ENCODE results near the gene KRT77.
"Not testable (repeated sequence)": the region's sequence is repeated elsewhere in the genome, so short reads cannot be mapped to it uniquely, and the experiment has no call there.

KRT77 gene

GRCh38 chr12:52721838-52722470, 18.6 kb upstream of the KRT77 start:
- no peaks in the 10 kb centered on the region for H3K36me3 ChIP-seq (ENCODE audit: insufficient read depth, low read length)
- no peak overlapping the region for H3K4me3 ChIP-seq (ENCODE audit: low read depth in 1 of 2, low read length in 2 of 2)
- H3K27me3 ChIP-seq (ENCODE audit: control insufficient read depth in 1 of 2, insufficient read depth in 2 of 2, low read length in 2 of 2): no peaks in the 10 kb centered on the region
- H3K4me1 ChIP-seq (ENCODE audit: insufficient read depth, low read length): no peaks in the 10 kb centered on the region
- no peak overlapping the region for H3K27ac ChIP-seq (ENCODE audit: low read depth, low read length)
- no peaks in the 10 kb centered on the region for H3K9me3 ChIP-seq (ENCODE audit: low read length)
- H3K9ac ChIP-seq (ENCODE audit: low read length): no peak overlapping the region

GRCh38 chr12:52720365-52720886, 17.1 kb upstream of the KRT77 start:
- Histone ChIP-seq H3K27me3 (ENCODE audit: control insufficient read depth in 1 of 2, insufficient read depth in 2 of 2, low read length in 2 of 2) (peaks cover 1 to 3% of the 10 kb centered on the region in 2 donors), H3K9me3 (ENCODE audit: low read length) (no peaks in the 10 kb centered on the region), H3K9ac (ENCODE audit: low read length) (no peak overlapping the region), H3K4me3 (ENCODE audit: low read depth in 1 of 2, low read length in 2 of 2) (no peak overlapping the region), H3K27ac (ENCODE audit: low read depth, low read length) (no peak overlapping the region), H3K4me1 (ENCODE audit: insufficient read depth, low read length) (no peaks in the 10 kb centered on the region), H3K36me3 (ENCODE audit: insufficient read depth, low read length) (no peaks in the 10 kb centered on the region)

GRCh38 chr12:52716061-52716460, 12.7 kb upstream of the KRT77 start:
- Histone ChIP-seq H3K4me1 (ENCODE audit: insufficient read depth, low read length) (no peaks in the 10 kb centered on the region), H3K27me3 (ENCODE audit: control insufficient read depth in 1 of 2, insufficient read depth in 2 of 2, low read length in 2 of 2) (peaks cover 26 to 32% of the 10 kb centered on the region in 2 donors), H3K9ac (ENCODE audit: low read length) (no peak overlapping the region), H3K36me3 (ENCODE audit: insufficient read depth, low read length) (no peaks in the 10 kb centered on the region), H3K4me3 (ENCODE audit: low read depth in 1 of 2, low read length in 2 of 2) (no peak overlapping the region), H3K9me3 (ENCODE audit: low read length) (no peaks in the 10 kb centered on the region), H3K27ac (ENCODE audit: low read depth, low read length) (no peak overlapping the region)

- no peak overlapping the region for H3K27ac ChIP-seq (ENCODE audit: low read depth, low read length)
- H3K36me3 ChIP-seq (ENCODE audit: insufficient read depth, low read length): no peaks in the 10 kb centered on the region
- H3K9me3 ChIP-seq (ENCODE audit: low read length): no peaks in the 10 kb centered on the region
- no peaks in the 10 kb centered on the region for H3K4me1 ChIP-seq (ENCODE audit: insufficient read depth, low read length)
- no peak overlapping the region for H3K4me3 ChIP-seq (ENCODE audit: low read depth in 1 of 2, low read length in 2 of 2)
- peaks cover 26 to 32% of the 10 kb centered on the region in 2 donors for H3K27me3 ChIP-seq (ENCODE audit: control insufficient read depth in 1 of 2, insufficient read depth in 2 of 2, low read length in 2 of 2)
- H3K9ac ChIP-seq (ENCODE audit: low read length): no peak overlapping the region
Measured at GRCh38 chr12:52715416-52715815, 12.1 kb upstream of the KRT77 start.

GRCh38 chr12:52714887-52715281, 11.6 kb upstream of the KRT77 start:
- Histone ChIP-seq H3K36me3 (ENCODE audit: insufficient read depth, low read length) (no peaks in the 10 kb centered on the region), H3K4me3 (ENCODE audit: low read depth in 1 of 2, low read length in 2 of 2) (no peak overlapping the region), H3K9me3 (ENCODE audit: low read length) (no peaks in the 10 kb centered on the region), H3K27ac (ENCODE audit: low read depth, low read length) (no peak overlapping the region), H3K4me1 (ENCODE audit: insufficient read depth, low read length) (no peaks in the 10 kb centered on the region), H3K9ac (ENCODE audit: low read length) (no peak overlapping the region), H3K27me3 (ENCODE audit: control insufficient read depth in 1 of 2, insufficient read depth in 2 of 2, low read length in 2 of 2) (peaks cover 26 to 32% of the 10 kb centered on the region in 2 donors)

GRCh38 chr12:52713960-52714886, 10.9 kb upstream of the KRT77 start:
- Histone ChIP-seq H3K4me3 (ENCODE audit: low read depth in 1 of 2, low read length in 2 of 2) (no peak overlapping the region), H3K9me3 (ENCODE audit: low read length) (no peaks in the 10 kb centered on the region), H3K27ac (ENCODE audit: low read depth, low read length) (no peak overlapping the region), H3K9ac (ENCODE audit: low read length) (no peak overlapping the region), H3K27me3 (ENCODE audit: control insufficient read depth in 1 of 2, insufficient read depth in 2 of 2, low read length in 2 of 2) (peaks cover 26 to 32% of the 10 kb centered on the region in 2 donors), H3K36me3 (ENCODE audit: insufficient read depth, low read length) (no peaks in the 10 kb centered on the region), H3K4me1 (ENCODE audit: insufficient read depth, low read length) (no peaks in the 10 kb centered on the region)

- not testable (repeated sequence) for H3K36me3 ChIP-seq (ENCODE audit: insufficient read depth, low read length); H3K9me3 ChIP-seq (ENCODE audit: low read length); H3K9ac ChIP-seq (ENCODE audit: low read length); H3K27ac ChIP-seq (ENCODE audit: low read depth, low read length); H3K4me1 ChIP-seq (ENCODE audit: insufficient read depth, low read length); H3K4me3 ChIP-seq (ENCODE audit: low read depth in 1 of 2, low read length in 2 of 2)
- H3K27me3 ChIP-seq (ENCODE audit: control insufficient read depth in 1 of 2, insufficient read depth in 2 of 2, low read length in 2 of 2): peaks cover 26 to 32% of the 10 kb centered on the region in 2 donors
Measured at GRCh38 chr12:52712122-52712521, 8.8 kb upstream of the KRT77 start.

- Histone ChIP-seq H3K4me1 (ENCODE audit: insufficient read depth, low read length) (no peaks in the 10 kb centered on the region), H3K9me3 (ENCODE audit: low read length) (no peaks in the 10 kb centered on the region), H3K27ac (ENCODE audit: low read depth, low read length) (no peak overlapping the region), H3K9ac (ENCODE audit: low read length) (no peak overlapping the region), H3K4me3 (ENCODE audit: low read depth in 1 of 2, low read length in 2 of 2) (no peak overlapping the region), H3K36me3 (ENCODE audit: insufficient read depth, low read length) (no peaks in the 10 kb centered on the region), H3K27me3 (ENCODE audit: control insufficient read depth in 1 of 2, insufficient read depth in 2 of 2, low read length in 2 of 2) (peaks cover 26 to 32% of the 10 kb centered on the region in 2 donors)
Measured at GRCh38 chr12:52710730-52711129, 7.4 kb upstream of the KRT77 start.

- no peaks in the 10 kb centered on the region for H3K36me3 ChIP-seq (ENCODE audit: insufficient read depth, low read length)
Measured at GRCh38 chr12:52708010-52708409, 4.7 kb upstream of the KRT77 start.

GRCh38 chr12:52704464-52704863, 1.1 kb upstream of the KRT77 start:
- Histone ChIP-seq H3K27me3 (ENCODE audit: control insufficient read depth in 1 of 2, insufficient read depth in 2 of 2, low read length in 2 of 2) (no peaks in the 10 kb centered on the region), H3K9me3 (ENCODE audit: low read length) (no peaks in the 10 kb centered on the region), H3K9ac (ENCODE audit: low read length) (no peak overlapping the region), H3K4me1 (ENCODE audit: insufficient read depth, low read length) (no peaks in the 10 kb centered on the region), H3K4me3 (ENCODE audit: low read depth in 1 of 2, low read length in 2 of 2) (no peak overlapping the region), H3K27ac (ENCODE audit: low read depth, low read length) (no peak overlapping the region), H3K36me3 (ENCODE audit: insufficient read depth, low read length) (no peaks in the 10 kb centered on the region)

More at GRCh38 chr12:52708010-52708409, 4.7 kb upstream of the KRT77 start:
- Histone ChIP-seq H3K27me3 (ENCODE audit: control insufficient read depth in 1 of 2, insufficient read depth in 2 of 2, low read length in 2 of 2) (peaks cover 4 to 6% of the 10 kb centered on the region in 2 donors), H3K4me1 (ENCODE audit: insufficient read depth, low read length) (no peaks in the 10 kb centered on the region), H3K4me3 (ENCODE audit: low read depth in 1 of 2, low read length in 2 of 2) (no peak overlapping the region), H3K27ac (ENCODE audit: low read depth, low read length) (no peak overlapping the region), H3K9me3 (ENCODE audit: low read length) (no peaks in the 10 kb centered on the region), H3K9ac (ENCODE audit: low read length) (no peak overlapping the region)

- H3K27ac ChIP-seq (ENCODE audit: low read depth, low read length): no peak overlapping the region
- no peaks in the 10 kb centered on the region for H3K36me3 ChIP-seq (ENCODE audit: insufficient read depth, low read length)
- no peak overlapping the region for H3K9ac ChIP-seq (ENCODE audit: low read length)
- H3K4me1 ChIP-seq (ENCODE audit: insufficient read depth, low read length): no peaks in the 10 kb centered on the region
- H3K9me3 ChIP-seq (ENCODE audit: low read length): no peaks in the 10 kb centered on the region
- no peak overlapping the region for H3K4me3 ChIP-seq (ENCODE audit: low read depth in 1 of 2, low read length in 2 of 2)
- no peaks in the 10 kb centered on the region for H3K27me3 ChIP-seq (ENCODE audit: control insufficient read depth in 1 of 2, insufficient read depth in 2 of 2, low read length in 2 of 2)
Measured at GRCh38 chr12:52703878-52704277, 554 bp upstream of the KRT77 start.

All from muscle layer of colon (tissue), 2 donors.